GM18517 (cell line): ENCODE measurements around the gene MGLL.

Source experiments
- ATAC-seq: cut with Tn5 transposase; IDR thresholded peaks from one replicate; pipeline ENCODE4 v1.9.1; 2021; ENCODE audit warnings: mild to moderate bottlenecking, moderate library complexity; ENCODE audit not compliant: unreplicated experiment

The MGLL gene

DNA sequence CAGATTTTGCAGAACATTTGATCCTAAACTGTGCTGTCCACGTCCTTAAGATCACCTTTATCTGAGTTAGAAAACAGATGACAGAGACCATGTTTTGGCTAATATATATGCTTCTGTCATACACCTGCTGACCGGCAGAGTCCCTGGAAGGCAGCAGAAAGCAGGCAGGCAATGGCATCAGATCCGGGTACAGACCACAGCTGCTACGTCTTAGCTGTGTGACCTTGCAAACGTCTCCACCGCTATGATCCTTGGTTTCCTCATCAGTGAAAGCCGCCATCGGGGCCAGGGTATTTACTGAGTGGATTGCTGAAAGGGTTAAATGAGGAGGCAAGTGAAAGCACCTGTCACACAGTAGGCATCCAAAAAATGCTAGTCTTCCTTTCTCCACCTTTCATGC is 77.4 kb downstream of the MGLL start:
- no peak for ATAC-seq

DNA sequence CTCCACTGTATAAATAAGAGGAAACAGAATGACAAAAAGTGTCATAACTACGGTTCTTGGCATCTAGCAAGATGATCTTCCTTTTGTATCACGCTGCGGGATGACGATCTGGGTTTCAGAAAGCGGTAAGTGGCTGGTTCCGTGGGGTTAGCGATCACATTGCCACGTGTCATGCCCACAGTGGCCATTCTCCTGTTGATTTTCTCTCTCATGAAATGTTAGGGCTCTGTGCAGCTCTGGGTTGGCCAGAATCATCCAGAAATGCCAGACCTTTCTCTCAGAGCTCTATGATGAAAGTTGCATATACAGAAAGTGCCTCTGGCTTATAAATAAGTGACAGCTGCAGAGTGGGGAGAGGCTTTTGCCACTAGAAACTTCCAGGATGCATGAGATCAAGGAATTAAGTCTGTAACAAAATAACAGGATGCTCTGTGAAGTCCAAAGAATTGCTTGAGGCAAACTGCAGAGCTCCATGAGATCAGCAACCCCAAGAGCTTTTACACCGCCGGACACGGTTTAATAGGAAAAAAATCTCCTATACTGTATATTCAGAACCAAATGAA is 78.0 kb downstream of the MGLL start:
- ATAC-seq, result no peak

DNA sequence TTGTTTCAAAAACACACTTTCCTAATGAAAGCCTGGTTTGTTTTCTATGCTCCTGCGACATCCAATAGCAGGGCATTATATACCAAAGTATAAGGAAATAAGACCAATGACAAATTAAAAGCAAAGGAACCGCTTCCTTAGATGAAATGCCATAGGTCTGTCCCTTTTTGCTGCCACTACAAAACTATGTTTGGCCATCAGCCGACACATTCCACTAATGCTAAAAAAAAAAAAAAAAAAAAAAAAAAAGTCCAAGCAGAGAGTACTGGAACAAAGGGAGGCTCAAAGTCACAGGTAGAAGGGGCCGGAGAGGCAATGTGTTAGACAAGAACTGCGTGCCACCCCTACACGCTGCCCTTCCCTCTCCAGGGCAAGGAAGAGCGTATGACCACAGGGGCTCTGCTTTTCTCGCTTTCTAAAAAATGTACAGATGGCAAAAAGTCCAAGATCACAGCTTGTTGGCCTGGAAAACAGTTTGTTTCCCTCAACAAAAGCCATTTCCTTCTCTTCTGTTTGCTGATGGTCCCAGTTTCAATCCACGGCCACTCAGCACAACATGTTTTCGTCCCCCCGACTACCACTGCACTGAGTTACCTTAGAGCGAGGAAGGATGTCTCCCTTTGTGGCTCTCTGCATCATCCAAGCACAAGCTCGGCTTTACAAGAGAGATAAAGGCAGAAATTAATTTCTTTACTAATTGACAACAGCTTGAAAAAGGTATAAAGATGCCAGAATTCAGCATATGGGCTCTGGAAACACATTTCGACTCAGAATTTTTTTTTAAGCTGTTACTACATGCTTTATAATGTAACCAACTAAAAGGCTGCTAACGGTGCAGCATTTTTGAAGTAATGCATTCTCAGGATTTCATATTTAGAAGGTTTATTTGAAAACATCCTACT is 78.7 kb downstream of the MGLL start:
- no peak for ATAC-seq

GRCh38 chr3:127742580-127742979 is 79.7 kb downstream of the MGLL start:
- no peak for ATAC-seq

DNA sequence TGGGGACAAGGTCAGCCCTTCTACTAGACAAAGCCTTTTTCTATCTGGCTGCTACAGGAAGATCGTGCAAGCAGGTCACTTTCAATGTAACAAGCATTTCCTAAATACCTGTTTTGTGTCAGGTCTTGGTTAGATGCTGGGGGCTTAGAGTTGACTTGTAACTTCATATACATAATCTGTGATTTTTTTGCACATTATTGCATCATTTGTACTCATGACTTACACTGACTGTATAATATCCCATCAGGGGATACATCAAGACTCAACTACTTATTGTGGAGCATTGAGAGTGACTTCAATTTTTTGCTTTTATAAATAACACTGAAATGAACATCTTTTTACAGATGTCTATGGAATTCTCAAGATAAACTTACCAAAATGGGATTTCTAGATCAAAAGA is 80.6 kb downstream of the MGLL start:
- ATAC-seq, result no peak

- ATAC-seq, result no peak
Measured at GRCh38 chr3:127741246-127741645, 81.1 kb downstream of the MGLL start.

DNA sequence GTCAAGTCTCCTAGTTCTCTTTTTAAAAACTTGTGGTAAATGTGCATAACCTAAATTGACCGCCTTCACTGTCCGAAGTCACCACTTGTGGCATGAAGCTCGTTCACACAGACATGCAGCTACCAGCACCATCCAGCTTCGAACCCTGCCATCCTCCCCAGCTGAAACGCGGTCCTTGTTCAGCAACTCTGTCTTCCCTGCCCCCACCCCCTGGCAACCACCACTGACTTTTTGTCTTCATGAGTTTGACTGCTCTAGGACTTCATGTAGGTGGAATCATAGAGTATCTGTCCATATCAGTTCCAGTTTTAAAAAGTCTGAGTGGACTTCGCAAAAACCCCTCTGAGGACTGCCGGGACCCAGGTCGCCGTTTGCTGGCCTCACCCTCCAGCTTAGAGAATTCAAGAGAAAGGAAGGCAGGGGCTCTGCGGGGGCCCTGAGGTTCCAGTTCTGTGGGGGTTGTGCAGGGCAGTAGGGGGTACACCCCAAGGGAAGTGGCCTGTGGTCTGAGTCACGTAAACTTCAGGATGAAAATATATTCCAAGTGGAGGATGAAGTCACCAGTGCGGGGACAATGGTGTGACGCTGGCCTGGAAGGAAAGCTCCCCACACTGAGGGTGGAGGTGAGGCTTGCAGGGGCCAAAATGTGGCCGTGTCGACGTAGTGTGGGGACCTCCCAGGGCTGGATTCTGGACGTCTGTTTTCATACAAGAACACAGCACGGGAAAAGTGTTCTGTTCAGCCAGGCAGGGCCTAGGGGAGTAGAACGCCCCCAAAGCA is 82.0 kb downstream of the MGLL start:
- no peak for ATAC-seq

- no peak for ATAC-seq
Measured at GRCh38 chr3:127739347-127740135, 82.8 kb downstream of the MGLL start.

DNA sequence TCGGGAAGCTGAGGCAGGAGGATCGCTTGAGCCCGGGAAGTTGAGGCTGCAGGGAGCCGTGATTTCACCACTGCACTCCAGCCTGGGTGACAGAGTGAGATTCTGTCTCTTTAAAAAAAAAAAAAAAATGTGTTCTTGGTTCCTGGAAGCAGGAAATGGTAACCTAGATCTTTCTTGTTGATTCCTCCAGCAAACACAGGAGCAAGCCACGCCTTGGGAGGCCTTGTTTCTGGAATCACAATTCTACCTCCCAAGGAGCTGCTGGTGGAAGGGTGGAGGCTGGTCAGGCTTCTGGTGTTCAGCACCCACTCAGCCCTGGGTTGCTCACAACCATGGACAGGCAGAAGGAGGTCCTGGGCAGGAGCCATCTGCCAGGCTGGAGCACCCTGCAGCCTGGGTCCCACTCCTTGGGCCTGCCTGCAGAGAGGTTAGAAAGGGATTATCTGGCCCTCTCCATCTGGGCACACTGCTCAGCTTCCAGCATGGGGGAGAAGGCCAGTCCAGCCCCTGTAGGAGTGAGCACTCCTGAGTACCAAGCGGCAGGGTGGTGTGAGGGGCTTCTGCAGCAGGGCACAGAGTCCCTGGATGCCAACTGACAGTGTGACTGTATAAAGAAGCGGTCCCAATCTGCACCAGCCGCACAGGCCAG is 84.0 kb downstream of the MGLL start:
- no peak for ATAC-seq

- ATAC-seq, result no peak
Measured at GRCh38 chr3:127736801-127737539, 85.3 kb downstream of the MGLL start.

DNA sequence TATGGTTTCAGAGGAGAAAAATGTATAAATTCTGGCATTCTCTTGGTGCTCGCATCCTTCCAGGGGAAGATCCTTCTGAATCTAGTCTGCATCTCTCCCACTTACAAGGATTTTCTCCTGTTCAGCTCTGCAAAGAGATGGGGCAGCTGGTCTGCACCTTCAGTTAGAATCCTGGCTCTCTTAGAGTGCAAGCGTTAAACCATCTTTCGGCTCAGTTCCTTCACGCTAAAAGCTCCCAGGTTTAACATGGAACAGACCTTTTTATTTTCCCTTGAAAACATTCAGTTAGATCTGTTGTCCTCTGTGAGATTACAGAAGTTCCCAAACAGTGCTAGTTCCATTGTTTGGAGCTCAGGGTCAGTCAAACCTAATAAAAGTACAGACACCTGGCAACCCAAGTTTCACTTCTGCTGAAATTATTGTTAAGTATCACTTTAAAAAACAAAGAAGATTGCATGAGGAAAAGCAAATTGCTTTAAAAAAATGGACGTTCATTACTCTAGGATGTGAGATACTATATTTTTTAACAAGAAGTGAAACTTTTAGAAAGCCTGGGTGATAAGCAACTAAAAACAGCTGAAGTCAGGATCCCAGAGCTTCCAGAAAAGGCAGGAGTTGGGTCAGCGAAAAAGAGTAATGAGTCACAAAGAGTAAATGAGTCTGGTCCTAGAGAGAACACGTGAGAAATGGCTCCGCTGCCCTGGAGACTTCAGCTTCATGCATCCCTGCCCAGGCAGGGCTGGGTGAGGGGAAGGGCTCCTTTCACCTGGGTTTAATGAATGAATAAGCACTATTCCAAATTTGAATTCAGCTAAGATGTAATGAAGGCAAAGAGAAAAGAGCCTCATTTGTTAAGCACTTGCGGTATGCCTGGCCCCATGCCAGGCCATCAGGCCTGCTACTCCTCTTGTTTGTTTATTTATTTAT is 86.3 kb downstream of the MGLL start:
- ATAC-seq, result peak; percentile 82

DNA sequence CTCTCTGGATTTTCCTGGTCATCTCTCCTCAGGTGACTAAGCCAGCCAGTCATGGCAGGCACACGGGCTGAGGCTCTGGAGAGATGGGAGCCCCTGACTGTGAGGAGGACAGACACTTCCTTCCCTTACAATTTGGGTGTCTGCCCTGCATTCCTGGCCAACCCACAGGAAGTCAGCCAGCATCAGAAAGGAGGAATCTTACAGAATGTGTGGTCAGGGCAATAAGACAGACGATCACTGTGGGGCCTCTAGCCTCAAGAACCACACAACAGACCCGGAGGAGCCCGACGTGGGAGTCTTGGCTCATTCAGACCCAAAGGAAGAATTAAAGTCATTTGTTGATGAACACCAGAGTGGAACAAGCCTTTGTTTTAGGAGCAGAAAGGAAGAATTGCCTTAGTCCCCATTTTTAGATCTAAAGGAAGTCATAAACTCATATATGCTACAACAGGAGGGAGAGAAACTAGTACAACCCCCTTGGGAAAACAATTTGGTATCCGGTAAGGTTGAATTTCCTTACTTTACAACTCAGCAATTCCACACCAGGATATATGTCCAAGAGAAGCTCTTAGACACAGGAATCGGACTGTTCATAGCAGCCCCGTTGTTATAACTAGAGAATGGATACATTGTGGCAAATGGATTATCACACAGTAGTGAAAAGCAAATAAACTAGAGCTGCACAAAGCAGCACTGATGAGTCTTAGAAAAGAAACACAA is 87.4 kb downstream of the MGLL start:
- ATAC-seq, result no peak

GRCh38 chr3:127734181-127734720 is 88.1 kb downstream of the MGLL start:
- ATAC-seq, result no peak

GRCh38 chr3:127733781-127734180 is 88.5 kb downstream of the MGLL start:
- ATAC-seq, result no peak

DNA sequence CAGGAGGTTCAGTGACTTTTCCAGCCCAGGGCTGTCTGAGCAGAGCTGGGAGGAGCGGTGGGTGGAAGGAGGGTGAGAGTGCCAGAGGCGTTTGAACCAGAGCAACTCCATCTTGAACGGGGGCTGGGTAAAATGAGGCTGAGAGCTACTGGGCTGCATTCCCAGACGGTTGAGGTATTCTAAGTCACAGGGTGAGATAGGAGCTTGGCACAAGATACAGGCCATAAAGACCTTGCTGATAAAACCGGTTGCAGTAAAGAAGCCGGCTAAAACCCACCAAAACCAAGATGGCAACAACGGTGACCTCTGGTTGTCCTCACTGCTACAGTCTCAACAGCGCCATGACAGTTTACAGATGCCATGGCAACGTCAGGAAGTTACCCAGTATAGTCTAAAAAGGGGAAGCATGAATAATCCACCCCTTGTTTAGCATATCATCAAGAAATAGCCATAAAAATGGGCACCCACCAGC is 89.4 kb downstream of the MGLL start:
- no peak for ATAC-seq

GRCh38 chr3:127732303-127732702 is 90.0 kb downstream of the MGLL start:
- no peak for ATAC-seq

GRCh38 chr3:127731546-127732289 is 90.6 kb downstream of the MGLL start:
- ATAC-seq, result no peak
